ENCODE measurements around the gene RUVBL2.
"Not testable (repeated sequence)": the region's sequence is repeated elsewhere in the genome, so short reads cannot be mapped to it uniquely, and the experiment has no call there.

Gene RUVBL2

GRCh38 chr19:49014123-49014869, 20.6 kb downstream of the RUVBL2 start:
- DNase-seq: no peak
- in situ Hi-C loops (cut with MboI; ENCODE audit: low pct_unique_long_range_greater_than_20kb, low sequenced_read_pairs): no loop called here

- no peak for DNase-seq
- in situ Hi-C loops (cut with MboI; ENCODE audit: low pct_unique_long_range_greater_than_20kb, low sequenced_read_pairs): no loop called here
Measured at GRCh38 chr19:49014870-49015255, 21.2 kb downstream of the RUVBL2 start.

- in situ Hi-C loops (cut with MboI; ENCODE audit: low pct_unique_long_range_greater_than_20kb, low sequenced_read_pairs): no loop called here
- no peak for DNase-seq
Measured at GRCh38 chr19:49016067-49016839, 22.6 kb downstream of the RUVBL2 start.

GRCh38 chr19:49017041-49017665, 23.5 kb downstream of the RUVBL2 start, which contains the start of gene LHB:
TSS of gene LHB (minus strand) at chr19:49017091. CDS start at chr19:49017081, 10 bp downstream.
- DNase-seq: no peak
- in situ Hi-C loops (cut with MboI; ENCODE audit: low pct_unique_long_range_greater_than_20kb, low sequenced_read_pairs): no loop called here

GRCh38 chr19:49017666-49018351, 24.1 kb downstream of the RUVBL2 start:
- peak; percentile 64 for DNase-seq
- in situ Hi-C loops (cut with MboI; ENCODE audit: low pct_unique_long_range_greater_than_20kb, low sequenced_read_pairs): no loop called here

- DNase-seq: peak; percentile 32
- in situ Hi-C loops (cut with MboI; ENCODE audit: low pct_unique_long_range_greater_than_20kb, low sequenced_read_pairs): not testable (repeated sequence)
Measured at GRCh38 chr19:49018388-49019241, 24.9 kb downstream of the RUVBL2 start.

GRCh38 chr19:49019242-49019932, 25.7 kb downstream of the RUVBL2 start:
- DNase-seq: peak; percentile 55

GRCh38 chr19:49020342-49020741, 26.7 kb downstream of the RUVBL2 start:
- in situ Hi-C loops (cut with MboI; ENCODE audit: low pct_unique_long_range_greater_than_20kb, low sequenced_read_pairs): no loop called here
- DNase-seq: no peak

More at GRCh38 chr19:49019242-49019932, 25.7 kb downstream of the RUVBL2 start:
- in situ Hi-C loops (cut with MboI; ENCODE audit: low pct_unique_long_range_greater_than_20kb, low sequenced_read_pairs): no loop called here

- in situ Hi-C loops (cut with MboI; ENCODE audit: low pct_unique_long_range_greater_than_20kb, low sequenced_read_pairs): no loop called here
- no peak for DNase-seq
Measured at GRCh38 chr19:49020931-49021895, 27.5 kb downstream of the RUVBL2 start.

GRCh38 chr19:49022116-49022515, 28.4 kb downstream of the RUVBL2 start:
- no peak for DNase-seq
- in situ Hi-C loops (cut with MboI; ENCODE audit: low pct_unique_long_range_greater_than_20kb, low sequenced_read_pairs): no loop called here

- in situ Hi-C loops (cut with MboI; ENCODE audit: low pct_unique_long_range_greater_than_20kb, low sequenced_read_pairs); DNase-seq: not testable (repeated sequence)
Measured at GRCh38 chr19:49024233-49024632, 30.5 kb downstream of the RUVBL2 start, which contains the start of gene CGB3. TSS of gene CGB3 (minus strand) at chr19:49024333. CDS start at chr19:49023971, 362 bp downstream.

- DNase-seq; in situ Hi-C loops (cut with MboI; ENCODE audit: low pct_unique_long_range_greater_than_20kb, low sequenced_read_pairs): not testable (repeated sequence)
Measured at GRCh38 chr19:49025088-49025487, 31.4 kb downstream of the RUVBL2 start.

- DNase-seq; in situ Hi-C loops (cut with MboI; ENCODE audit: low pct_unique_long_range_greater_than_20kb, low sequenced_read_pairs): not testable (repeated sequence)
Measured at GRCh38 chr19:49025599-49025998, 31.9 kb downstream of the RUVBL2 start.

- DNase-seq; in situ Hi-C loops (cut with MboI; ENCODE audit: low pct_unique_long_range_greater_than_20kb, low sequenced_read_pairs): not testable (repeated sequence)
Measured at GRCh38 chr19:49028686-49029085, 35.0 kb downstream of the RUVBL2 start.

- DNase-seq; in situ Hi-C loops (cut with MboI; ENCODE audit: low pct_unique_long_range_greater_than_20kb, low sequenced_read_pairs): not testable (repeated sequence)
Measured at GRCh38 chr19:49029749-49030148, 36.1 kb downstream of the RUVBL2 start.

- DNase-seq; in situ Hi-C loops (cut with MboI; ENCODE audit: low pct_unique_long_range_greater_than_20kb, low sequenced_read_pairs): not testable (repeated sequence)
Measured at GRCh38 chr19:49030323-49030722, 36.6 kb downstream of the RUVBL2 start.
